HG02642 (cell line): ENCODE data around the gene TANGO2.

Source experiments
- ATAC-seq: cut with Tn5 transposase; IDR thresholded peaks from one replicate; pipeline ENCODE4 v1.9.1; 2021; ENCODE audit warnings: mild to moderate bottlenecking; ENCODE audit not compliant: unreplicated experiment, poor library complexity

TANGO2 gene

DNA sequence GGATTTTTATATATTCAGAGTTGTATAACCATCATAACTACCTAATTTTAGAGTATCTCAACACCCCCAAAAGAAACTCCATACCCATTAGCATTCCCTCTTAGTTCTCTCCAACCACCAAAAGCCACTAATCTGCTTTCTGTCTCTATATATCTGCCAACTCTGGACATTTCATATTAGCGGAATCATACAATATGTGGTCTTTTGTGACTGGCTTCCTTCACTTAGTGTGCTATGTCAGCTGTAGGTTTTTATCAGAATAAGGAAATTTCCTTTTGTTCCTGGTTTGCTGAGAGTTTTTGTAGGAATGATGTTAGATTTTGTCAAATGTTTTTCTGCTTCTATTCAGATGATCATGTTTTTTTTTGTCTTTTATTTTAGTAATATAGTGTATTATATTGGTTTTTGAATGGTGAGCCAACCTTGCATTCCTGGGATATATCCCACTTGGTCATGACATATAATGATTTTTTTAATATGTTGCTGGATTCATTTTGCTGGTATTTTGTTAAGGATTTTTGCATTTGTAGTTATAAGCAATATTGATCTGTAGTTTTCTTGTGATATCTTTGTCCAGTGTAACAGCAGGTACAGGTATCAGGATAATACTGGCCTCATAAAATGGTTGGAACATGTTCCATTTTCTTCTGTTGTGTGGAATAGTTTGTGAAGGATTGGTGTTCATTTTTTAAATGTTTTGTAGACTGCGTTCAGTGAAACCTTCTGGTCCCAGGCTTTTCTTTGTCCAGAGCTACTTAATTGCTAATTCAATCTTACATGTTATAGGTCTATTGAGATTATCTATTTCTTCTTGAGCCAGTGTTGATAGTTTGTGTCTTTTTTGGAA, 75.9 kb downstream of the TANGO2 start:
- ATAC-seq, result no peak

DNA sequence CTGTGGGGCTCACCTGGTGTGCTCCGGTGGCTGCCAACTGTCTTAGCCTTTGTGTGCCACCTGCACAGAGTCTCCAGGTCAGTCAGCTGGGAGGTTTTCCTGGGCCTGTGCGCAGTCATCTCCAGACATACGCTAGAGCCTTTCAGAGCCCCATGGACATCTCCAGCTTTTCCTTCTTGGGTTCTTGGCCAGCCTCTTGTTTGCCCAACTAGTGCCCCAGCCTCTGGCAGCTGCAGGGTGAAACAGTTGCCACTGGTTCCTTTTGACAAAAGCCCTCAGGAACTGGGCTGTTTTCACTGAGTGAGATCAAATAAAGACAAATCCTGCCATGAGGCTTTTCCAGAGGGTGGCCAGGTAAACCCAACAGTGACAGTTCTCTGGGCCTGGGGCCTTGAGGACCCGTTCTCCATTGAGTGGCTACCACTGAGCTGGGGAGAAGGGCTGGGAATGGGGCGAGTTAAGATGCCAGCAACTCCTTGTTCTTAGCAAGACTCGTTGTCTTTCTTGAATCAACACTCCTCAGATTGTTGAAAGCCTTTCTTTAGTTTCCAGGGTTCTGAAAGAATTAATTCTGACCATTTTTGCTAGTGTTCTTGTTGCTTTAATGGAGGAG, 78.3 kb downstream of the TANGO2 start:
- no peak for ATAC-seq

DNA sequence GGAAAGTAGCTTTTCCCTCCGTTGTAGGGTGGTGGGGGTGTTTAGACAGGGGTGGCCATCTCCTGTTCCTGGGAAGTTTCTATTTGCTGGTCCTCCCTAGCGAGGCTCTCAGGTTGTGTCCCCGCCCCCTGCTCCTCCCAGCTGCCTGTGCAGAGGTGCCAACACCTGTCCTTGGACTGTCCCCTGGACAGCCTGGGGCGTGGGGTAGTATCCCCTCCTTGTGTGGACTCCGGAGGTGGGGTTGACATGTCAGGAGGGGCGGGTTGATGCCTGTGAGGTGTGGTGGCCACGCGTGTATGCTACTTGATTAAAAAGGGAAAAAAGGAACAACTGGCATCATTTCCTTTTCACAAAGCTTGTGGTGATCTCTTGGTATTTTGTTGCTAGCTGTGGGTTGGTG, 80.7 kb downstream of the TANGO2 start:
- ATAC-seq, result no peak

DNA sequence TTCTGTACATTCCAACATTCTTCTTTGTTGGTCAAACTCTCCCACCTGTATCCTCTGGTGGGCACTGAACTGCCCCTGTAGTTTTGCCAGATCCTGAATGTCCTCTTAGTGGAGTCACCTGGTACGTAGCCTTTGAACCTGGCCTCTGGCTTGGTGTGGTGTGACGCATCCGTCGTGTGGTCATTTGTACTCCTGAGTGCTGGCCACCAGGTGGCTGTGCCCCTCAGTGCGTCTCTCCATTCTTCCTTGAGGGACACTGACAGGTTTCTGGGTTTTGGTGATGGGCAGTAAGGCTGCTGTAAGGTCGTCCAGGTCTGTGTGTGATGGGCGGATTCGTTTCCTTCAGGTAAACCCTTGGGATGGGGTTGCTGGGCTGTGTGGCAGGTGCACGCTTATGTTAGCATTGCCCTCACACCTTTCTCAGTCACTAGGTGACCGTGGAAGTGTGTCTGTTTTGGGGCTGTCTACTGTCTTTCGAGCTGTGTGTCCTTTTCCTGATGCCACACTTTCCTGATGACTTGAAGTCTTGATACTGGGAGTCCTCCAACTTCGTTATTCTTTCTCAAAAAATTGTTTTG, 81.4 kb downstream of the TANGO2 start:
- ATAC-seq, result no peak

DNA sequence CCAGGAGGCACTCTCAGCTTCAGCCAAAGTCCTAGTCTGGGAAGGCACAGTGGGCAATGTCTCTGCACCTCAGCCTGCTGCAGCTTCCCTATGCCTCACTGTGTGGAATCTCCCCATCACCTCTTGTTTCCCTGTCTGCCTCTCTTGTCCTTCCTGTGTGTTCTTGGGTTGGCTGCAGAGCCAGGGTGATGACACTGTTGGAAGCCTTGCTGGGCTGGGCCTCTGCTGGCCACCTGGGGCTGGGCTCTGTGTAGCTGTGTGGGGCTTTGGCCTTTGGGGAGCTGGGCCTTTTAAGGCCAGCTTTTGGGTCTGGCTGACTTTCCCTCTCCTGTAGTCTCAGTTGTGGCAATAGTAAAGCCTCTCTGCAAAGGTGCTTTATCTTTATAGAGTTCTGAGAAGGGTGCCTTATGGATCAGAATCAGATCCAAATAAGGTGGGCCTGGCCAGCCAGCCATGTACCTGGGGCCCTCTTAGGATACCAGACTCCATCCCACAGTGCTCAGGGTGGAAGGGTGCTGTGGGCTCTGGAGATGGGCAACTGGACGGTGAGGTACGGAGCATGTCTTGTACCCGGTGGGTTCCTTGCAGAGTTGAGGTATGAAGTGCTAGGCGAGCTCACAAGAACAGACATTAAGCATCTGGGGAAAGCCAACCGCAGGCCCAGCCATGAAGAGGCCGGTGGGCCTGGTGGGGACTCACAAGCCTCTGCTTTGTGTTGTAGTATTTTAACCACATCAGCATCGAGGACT, 84.7 kb downstream of the TANGO2 start:
- ATAC-seq, result no peak

DNA sequence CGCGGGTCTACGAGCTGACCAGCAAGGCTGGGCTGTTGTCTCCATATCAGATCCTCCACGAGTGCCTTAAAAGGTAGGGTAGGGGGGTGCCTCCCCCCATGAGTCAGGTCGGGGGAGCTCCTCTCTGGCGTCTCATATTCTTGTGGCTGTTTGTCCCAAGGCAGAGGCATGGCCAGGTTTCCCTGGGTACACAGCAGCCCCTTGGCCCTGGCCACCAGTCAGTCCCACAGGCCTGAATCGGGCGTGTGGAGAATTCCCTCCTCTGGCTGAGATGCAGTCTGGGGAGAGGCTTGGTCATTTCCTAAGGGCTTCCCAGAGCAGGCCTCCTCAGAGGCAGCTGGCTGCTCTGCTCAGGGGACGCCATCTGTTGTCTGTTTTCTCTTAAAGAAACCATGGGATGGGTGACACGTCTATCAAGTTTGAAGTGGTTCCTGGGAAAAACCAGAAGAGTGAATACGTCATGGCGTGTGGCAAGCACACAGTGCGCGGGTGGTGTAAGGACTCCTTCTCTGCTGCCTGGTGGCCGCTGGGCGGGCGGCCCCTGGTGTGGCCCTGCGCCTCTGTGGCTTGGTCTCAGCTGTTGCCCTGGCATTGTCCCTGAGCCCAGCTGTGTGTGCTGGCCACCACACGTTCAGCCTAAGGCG, 85.4 kb downstream of the TANGO2 start:
- ATAC-seq, result no peak

DNA sequence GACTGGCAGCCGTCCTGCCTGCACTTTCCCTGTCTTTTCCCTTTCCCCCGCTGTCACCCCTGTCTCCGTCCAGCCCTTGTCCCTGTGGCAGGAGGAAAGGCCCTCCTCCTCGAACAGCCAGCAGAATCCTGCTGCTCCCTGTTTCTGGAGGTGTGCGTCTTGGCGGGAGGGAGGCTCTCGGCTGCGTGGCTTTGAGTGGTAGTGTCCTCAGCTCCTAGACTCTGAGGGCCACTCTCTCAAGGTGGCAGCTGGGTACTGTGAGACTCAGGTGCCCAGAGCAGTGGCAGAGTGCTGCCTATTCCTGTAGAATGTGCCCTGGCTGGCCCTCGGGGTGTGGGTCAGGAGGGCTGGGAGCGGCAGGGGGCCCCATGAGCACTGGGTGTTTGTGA, 85.9 kb downstream of the TANGO2 start:
- no peak for ATAC-seq

DNA sequence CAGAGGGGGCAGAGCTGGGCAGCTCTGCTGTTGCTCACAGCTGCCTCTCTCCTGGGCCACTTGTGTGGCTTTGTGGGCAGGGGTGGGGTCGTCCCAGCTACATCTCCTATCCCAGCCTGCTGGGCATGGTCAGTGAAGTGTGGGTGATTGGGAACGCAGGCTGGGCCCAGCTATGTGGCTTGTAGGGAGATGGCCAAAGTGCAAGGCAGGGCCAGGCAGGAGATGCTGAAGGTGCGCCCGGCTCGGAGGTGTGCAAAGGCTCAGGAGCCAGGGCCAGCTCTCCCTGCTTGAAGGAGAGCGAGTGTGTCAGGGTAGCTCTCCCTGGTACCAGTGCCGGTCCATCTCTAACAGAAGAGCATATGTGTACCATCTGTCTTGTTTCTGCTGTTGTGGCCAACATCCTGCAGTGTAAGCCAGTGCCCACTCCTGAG, 86.6 kb downstream of the TANGO2 start:
- no peak for ATAC-seq

DNA sequence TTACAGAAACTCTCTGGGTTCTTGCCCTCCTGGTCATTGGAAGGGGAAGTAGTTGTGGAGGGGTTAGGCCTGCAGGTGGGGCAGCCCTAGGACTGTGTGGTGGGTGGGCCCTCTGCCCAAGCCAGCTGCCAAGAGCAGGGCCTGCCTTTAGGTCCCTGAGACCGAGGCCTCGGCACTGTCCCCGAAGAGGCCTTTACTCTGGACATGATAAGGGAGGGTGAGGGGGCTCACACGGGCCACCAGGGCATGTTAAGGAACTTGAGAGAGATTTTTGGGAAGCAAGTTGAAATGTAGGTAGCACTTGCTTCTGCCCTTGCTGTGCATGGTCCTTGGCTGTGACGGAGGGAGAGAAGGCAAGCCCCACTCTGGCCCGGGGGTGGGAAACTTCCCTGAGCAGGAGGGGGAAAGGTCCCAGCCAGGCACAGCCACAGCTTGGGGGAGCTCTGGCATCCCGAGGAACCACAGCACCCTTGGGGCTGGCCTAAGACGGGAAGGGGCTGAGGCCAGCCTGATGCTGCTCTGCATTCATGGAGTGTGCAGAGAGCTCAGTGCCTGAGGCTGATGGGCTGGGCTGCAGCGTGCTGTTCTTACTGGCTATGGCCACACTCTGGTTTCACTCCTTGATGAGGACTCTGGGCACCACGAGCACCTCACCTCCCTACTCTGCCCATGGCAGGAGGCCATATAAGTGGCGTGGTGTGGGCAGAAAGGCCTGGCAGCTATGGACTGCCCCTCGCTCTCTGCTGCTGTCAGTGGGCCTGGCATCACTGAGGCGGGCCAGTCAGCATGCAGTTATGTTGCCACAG, 87.2 kb downstream of the TANGO2 start:
- no peak for ATAC-seq

DNA sequence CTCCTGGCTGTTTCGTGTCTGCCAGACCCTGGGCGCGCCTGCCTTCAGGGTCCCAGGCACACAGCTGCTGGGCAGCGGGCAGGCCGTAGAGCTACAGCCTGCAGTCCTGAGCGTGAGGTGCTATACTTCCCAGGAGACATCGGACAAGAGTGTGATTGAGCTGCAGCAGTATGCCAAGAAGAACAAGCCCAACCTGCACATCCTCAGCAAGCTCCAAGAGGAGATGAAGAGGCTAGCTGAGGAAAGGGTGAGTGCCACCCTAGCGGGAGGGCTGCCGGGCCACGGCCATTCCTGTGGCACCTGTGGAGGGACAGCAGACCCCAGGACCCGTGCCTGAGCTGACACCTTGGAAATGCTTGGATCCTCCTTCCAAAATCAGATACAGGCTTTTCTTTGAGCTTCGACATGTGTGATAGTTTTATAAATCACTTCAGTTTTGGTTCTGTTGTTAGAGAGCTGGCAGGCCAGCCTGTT, 87.9 kb downstream of the TANGO2 start:
- ATAC-seq, result no peak

DNA sequence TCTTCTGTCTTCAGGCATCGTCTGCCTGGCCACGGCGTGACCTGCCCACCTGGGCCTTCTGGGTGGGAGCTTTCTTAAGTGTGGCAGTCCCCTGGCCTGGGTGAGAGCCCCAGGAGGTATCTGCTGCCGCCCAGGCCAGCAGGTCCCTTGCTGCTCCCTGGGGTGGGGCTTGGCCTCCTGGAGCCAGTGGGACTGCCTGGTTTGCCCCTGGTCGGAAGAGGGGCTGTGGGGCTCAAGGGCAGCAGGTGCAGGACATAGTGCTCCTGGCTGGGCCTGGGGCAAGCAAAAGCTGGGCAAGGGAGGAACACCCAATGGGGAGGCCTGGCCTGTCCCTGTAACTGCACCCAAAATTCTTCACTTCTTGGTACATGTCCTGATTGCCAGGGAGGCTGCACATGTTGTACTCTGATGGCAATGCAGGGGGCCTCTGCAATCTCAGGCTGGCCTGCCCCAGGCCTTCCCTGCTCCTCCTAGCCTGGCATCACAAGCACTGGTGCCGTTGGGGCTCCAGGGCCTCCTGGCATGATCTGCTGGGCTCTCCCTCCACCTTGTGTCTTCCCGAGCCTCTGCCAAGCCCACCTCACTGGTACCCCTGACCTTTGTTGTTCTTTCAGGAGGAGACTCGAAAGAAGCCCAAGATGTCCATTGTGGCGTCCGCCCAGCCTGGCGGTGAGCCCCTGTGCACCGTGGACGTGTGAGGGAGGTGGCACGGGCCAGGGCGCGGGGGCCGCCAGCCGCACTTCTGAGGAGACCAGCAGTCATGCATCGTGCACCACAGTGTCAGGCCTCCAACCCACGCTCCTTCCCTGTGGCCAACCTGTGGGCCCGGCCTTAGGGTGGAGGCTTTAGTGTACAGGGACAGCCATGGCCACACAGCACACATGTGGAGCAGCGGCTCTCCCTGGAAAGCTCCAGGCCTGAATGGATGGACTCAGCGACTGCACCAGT, 88.8 kb downstream of the TANGO2 start:
- no peak for ATAC-seq

DNA sequence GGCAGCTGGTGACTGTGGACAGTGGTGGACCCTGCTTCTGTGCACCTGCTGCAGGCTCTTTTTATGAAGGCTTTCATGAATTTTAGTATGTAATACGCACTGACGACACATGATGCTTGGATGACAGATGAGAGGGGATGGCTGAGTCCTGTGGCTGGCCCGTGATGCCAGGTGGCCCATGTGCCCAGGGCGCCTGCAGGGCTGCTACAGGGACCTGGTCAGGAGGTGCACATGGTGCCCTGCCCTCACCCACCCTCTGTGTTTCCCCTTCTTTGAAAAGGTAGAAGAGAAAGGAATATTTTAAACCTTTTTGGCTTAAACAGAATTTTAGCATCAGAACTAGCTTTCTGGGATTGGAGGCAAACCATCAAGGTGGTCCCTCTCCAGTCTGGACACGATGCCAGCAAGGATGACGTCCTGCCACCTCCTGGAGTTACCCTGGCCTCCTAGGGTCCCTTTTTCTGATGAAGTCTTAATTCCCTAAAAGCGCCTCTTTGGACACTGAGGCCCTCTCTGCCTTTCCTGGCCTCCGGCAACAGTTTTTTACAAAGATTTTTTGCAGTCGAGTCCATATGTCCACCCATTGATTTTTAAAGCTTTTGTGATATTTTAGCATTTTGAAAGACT, 89.6 kb downstream of the TANGO2 start:
- no peak for ATAC-seq

DNA sequence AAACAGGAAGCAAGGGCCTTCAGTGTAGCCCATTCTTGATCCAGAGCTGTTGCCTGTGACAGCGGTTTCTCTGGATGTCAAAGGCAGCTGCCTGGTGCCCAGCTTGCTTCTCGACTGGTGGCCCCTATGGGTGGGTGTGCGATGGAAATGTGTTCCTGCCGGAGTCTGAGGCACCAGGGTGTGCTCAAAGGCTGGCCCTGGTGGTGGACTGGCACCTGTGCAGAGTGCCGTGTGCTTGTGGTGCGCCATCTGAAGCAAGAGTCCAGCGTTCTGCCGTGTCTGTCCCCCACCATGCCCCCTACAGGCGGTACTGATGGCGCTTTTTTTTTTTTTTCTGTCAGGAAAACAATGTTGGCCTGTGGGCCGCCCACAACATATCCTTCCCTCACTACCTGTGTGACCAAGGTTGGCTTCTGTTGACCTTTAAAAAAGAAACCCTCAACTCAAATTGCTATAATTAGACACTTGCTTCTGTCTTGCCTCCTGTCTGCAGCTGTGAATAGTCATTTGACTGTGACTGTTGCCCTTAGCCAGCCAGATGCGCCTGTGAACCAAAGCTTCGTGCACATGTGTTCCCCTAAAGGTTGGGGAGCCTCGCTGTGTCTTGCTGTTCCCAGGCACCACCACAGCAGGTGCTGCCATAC, 90.3 kb downstream of the TANGO2 start:
- no peak for ATAC-seq

DNA sequence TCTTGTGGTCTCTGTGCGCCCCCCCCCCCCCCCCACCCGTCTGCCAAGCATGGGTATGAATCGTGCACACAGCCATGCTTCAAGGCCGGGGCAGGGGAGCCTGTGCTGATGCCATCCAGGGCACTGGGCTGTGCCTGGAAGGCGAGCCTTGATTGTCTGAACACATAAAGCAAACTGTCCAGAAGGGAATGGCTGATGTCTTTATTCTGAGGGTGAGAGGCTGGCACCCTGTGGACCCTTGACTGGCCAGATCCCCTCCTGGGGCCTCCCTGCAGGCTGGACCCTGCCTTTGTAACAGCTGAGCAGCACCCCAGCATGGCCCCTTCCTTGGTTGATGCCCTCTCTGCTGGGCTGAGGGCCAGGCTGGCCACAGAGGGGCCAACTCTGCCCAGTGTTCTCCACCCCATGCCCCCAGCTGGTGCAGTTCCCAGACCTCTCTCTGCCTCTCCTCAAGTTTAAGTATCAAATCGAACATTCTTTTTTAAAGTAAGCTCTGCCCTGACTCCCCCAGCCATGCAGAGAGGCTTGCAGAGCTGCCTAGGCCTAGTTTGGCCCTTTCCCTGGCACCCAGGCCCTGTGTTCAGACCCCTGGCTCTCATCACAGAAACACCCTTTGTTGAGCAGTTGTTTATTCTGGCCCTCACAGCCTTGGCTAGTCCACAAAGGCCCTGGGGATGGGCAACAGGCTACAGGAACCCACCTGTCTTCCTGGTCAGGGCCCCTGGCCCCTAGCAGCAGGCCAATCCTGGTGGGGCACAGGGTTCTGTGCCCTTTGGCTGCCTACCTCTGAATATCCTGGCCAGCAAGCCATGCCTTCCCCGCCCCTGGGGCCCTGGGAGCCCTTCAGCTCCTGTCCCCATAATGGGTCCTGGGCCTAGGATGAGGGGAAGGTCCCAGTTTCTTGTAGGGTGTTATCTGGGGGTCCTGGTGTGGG, 91.0 kb downstream of the TANGO2 start:
- no peak for ATAC-seq

DNA sequence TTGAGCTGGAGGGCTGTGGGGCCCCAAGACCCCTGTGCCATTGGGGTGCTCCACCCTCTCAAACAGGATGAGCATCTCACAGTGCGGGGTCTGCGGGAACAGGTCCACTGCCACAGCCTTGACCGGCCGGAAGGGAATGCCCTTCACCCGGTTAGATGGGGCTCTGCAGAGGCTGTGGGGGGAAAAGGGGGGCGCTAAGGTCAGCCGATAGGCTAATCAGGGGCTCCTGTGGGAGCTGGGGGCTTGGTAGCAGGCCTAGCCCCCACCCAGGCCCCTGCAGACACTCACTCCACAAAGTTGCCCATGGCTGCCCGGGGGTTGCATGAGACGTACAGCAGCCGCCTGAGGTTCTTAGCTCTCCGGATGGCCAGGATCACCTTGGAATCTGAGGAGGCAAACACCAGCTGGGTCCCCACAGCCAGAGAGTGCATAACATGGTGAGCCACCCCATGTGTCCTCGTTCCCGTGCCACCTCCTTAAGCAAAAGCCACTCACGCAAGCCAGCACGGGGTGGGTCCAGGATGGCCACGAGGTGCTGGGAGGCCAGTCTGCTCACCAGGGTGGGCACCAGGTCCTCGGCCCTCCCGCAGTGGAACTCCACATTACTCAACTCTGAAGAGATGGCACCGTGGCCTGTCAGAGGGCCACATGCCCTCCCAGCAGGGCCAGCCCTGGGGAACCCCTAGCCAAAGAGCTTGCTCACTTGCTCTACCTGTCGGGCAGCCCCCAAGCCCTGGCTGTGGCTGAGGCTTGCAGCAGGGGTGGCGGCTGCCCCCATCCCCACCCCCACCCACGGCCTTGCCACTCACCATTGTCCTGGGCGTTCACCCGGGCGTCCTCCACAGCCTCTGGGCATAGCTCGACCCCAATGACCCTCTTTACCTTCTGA, 92.0 kb downstream of the TANGO2 start:
- no peak for ATAC-seq
